GM18867 (cell line): Measurements from ENCODE around the gene PPIE.
A peak's percentile ranks its signal among the peaks of the same experiment; 100 is the strongest.

Source experiments
- ATAC-seq: cut with Tn5 transposase; IDR thresholded peaks from one replicate; pipeline ENCODE4 v1.9.1; 2021; ENCODE audit warnings: mild to moderate bottlenecking, moderate library complexity; ENCODE audit not compliant: unreplicated experiment

PPIE gene

DNA sequence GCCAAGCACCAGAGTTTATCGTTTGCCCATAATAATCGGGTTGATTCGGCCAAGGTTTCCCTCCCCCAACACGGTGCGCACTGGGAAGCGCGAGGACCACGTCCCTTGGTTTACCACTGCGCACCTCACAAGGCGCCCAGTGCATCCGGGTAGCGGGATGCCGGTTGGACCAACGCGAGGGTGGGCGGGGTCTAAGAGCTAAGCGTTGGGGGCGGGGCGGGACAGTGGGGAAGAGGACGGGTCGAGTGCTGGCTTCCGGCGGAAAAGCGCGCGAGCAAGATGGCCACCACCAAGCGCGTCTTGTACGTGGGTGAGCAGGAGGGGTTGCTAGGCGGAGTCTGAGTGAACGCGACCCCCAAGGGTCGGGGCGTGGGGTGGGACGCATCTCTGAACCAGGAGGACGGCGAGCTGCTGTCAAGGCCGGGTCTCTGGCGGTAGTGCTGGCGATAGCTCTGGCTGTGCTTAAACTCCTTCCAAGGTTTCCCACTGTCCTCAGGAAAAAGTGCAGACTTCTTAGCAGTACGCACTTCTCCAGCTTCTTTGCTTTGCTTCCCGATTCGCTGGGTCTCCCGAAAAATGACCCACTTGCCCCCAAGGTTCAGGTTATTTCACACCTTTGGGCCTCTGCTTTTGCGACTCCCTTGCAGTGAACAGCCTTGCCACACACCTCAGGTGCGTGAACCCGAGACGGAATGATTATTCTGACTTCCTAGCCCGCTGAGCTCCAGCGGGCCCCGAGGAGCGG, at the start of gene PPIE:
Gene PPIE, plus strand, starts transcription at position 261 of the 745 bp plus-strand sequence. Its CDS starts 19 bp downstream, at position 280.
- peak; percentile 86 for ATAC-seq

GRCh38 chr1:39689214-39689613, 49.5 kb upstream of the PPIE start:
- ATAC-seq = no peak

GRCh38 chr1:39689635-39690034, 49.0 kb upstream of the PPIE start:
- no peak for ATAC-seq

- ATAC-seq = no peak
These were observed 48.5 kb upstream of the PPIE start for GRCh38 chr1:39690225-39690624.

GRCh38 chr1:39690794-39691382, 47.8 kb upstream of the PPIE start:
- ATAC-seq = no peak

GRCh38 chr1:39691383-39692151, 47.1 kb upstream of the PPIE start, which contains the start of gene HPCAL4:
TSS of gene HPCAL4 (minus strand) at chr1:39691433. CDS start at chr1:39684603, 6,830 bp downstream.
- ATAC-seq = peak; percentile 90

DNA sequence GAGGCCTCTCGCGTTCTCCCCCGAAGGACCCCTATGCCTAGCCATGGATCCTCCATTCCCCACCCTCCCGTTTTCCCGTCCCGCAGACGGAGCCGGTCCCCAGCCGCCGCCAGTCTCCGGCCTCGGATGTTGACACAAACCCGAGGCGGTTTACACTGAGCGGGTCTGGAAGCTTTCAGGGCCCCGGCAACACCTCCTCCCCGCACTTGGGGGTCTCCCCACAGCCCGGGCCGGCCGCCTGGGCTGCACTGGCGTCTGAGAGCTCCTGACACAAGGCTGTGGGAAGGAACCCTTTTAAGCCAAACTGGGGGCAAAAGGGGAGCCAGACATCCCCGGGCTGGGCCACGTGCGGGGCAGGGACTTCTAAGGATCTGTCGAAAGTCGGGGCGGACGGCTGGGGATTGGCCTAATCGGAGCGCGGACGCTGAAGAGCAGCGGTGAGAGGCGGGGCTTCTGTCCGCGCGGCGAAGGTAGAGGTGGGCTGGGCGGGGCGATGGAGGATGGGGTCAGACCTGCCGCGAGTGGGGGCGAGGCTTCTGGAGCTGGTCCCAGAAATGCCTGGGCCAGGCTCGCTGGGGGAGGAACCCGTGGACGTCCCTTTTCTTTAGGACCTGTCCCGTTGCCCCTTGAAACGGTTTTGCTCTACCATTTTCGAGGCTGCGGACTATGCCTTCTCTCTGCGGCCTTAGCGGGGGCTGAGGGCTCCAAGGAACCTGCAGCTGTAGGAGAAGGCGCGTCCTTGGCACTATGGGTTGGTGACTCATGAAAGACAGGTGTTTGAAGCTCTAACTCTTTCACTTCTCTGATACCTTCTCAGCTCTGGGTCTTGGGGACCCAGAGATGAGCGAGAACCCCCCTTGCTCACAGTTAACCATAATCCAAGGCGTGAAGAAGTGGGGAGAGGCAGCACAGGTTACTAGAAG, 46.3 kb upstream of the PPIE start:
- no peak for ATAC-seq

DNA sequence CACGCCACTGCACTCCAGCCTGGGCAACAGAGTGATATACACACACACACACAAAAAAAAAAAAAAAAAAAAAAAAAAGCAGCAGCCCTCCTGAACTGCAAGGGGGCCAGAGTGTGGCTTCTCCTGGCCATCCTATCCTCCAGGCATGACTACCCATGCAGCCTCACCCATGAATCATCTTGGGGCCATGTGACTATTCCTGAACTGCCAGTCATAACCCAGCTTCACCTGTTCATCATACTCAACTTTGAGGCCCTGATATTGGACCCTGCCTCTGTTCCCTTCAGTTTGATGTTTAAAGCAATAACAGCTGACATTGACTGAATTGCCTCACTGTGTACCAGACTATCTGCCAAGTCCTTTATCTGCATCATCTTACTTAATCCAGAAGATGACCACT, 44.7 kb upstream of the PPIE start:
- ATAC-seq = no peak

GRCh38 chr1:39695016-39695415, 43.7 kb upstream of the PPIE start:
- no peak for ATAC-seq

DNA sequence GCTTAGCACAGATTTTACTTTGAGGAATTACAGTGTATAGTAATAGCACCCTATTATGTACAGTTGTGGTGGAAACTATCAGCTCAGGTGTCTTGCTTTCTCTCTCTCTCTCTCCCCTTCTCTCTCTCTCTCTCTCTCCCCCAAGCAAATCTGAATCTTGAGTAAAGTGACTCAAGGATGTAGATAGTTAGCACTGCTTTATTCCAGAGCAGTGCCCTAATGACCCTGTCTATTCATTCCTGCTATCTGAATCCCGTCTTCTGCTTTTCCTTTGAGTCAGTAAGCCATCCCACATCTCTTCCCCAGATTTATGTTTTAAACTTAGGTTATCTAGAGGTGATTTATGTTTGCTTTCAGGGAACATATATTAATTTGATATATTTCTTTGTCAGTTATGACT, 42.2 kb upstream of the PPIE start:
- no peak for ATAC-seq

DNA sequence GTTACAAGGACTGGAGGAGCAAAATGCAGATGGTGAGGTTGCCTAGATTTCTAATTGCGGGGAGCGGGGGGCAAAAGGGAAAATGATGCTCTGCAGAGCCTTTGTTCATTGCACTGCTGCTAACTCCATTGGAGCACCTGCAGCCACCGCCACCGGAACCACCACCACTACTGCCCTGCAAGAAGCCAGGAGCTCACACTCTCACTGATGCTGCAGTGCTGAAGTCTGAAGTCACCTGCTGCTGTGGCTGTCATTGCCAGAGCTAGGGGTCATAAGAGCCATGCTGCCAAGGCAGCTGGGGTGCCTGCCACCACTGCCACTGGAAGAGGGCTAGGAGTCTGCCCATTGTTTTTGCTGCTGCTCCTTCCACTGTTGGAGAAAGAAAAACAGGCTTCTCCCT, 40.1 kb upstream of the PPIE start:
- no peak for ATAC-seq

DNA sequence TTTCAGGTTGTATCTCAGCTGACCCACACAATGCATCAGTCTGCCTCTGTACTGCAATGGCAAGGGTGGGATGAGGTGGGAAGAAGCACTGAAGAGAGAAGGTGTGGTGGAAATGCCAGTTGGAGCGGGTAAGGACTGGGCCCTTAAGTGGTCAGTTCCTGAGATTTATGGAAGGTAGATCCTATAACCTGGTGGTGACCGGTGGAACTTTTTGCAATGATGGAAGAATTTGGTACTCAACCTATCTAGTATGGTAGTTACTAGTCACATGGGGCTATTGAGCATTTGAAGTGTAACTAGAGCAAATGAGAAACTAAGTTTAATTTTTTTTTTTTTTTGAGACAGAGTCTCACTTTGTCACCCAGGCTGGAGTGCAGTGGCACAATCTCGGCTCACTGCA, 39.3 kb upstream of the PPIE start:
- ATAC-seq = no peak

- no peak for ATAC-seq
These were observed 38.3 kb upstream of the PPIE start for GRCh38 chr1:39700348-39700747.

DNA sequence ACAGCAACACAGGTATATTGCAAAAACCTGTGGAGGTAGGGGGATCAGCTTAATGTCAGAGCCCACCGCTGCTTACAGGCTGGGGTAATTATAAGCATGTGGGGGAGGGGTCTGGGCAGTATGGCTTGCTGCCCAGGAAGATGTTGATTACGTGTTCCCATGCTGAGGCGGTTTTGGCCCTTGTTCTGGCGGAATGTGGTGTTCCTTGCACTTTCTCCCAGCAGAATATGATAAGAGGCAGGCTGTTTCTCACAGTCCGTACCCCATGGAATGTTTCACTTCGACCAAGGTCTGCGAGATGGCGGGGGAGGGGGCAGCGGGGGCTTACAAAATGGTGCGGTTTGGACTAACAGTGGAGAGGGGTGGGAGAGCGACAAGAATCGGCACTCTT, 37.6 kb upstream of the PPIE start:
- no peak for ATAC-seq

- ATAC-seq = no peak
These were observed 33.9 kb upstream of the PPIE start for GRCh38 chr1:39704757-39705156.

DNA sequence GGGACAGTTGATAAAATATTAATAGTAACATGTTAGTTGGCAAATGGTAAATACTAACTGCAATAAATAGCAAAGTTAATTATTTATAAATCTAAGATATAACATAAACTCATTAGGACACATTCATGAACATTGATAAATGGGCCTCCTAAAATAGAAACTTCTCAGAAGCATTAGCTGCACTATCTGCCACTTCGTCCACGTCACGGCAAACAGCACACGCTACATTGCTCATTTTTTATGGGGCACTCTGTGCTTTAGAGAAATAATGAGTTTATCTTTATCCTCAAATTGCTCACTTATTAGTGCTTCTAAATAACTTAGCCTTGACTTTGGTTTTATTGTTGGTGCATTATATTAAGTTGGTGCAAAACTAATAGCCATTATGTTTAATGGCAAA, 31.2 kb upstream of the PPIE start:
- no peak for ATAC-seq

DNA sequence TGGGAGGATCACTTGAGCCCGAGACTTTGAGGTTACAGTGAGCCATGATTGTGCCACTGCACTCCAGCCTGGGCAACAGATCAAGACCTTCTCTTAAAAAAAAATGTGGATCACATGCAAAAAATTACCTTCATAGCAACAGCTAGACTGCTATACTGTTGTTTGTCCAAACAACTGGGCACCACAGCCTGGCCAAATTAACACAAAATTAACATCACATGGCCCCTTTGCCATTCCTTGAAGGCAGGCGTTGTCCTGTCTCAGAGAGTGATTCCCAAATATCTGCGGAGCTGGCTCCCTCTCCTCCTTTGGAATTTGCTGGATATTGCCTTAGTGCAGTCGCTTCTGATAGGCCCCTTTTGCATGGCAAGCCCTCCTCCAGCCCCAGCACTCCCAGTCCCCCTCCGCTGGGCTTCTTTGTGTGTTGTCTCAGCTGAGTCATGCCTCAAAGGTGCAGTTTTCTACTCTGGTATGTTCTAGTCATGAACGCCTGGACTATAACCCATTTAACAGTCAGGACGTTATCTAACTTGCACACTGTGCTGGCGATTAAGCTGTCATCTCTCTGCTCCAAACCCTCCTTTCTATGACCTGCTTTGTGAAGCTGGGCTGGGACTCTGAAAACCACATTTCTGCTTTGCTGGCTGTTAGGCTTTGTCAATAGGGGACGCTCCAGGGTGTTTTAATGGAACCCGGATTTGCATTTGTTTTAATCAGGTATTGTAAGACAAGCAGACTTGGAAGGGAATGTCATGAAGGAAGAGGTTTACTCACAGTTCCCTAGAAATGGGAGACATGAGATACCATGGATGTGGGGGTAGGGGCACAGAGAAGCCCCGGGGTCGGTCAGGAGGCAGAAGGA, 27.3 kb upstream of the PPIE start:
- ATAC-seq = no peak

DNA sequence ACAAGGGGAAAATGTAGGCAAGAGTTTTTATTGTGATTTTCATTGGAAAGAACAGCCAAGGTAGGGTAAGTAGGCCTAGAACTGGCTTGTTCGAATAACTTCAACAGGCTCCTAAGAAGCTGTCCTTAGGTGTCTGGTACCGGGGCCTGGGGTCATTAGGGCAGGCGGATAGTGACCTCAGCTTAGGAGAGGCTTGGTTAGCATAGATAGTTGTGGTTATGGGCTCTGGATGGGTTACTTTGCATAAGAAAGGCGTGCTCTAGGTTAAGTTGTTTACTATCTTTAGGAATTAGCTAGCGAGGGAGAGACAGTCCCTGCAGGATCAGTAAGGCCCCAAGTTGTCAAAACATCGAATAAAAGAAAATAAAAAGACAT, 26.7 kb upstream of the PPIE start:
- ATAC-seq = no peak

GRCh38 chr1:39713557-39713956, 25.1 kb upstream of the PPIE start:
- no peak for ATAC-seq

DNA sequence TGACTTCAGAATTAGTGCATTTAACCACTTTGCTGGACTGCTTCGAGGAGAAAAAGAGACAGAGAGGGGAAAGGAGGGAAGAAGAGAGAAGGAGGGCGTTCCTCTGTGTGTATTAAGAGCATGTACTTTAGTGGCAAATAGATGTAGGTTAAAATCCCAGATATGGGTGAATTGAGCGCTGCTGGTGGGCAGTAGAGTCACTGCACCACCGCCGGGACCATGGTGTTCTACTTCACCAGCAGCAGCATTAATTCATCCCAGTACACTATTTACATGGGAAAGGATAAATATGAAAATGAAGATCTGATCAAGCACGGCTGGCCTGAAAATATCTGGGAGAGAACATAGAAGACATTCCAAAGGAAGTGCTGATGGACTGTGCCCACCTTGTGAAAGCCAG, 20.9 kb upstream of the PPIE start:
- ATAC-seq = no peak
